GM21381 (cell line): Measurements from ENCODE around the gene GRK3.

Experiments
- ATAC-seq: cut with Tn5 transposase; IDR thresholded peaks from one replicate; pipeline ENCODE4 v1.9.1; 2021; ENCODE audit warnings: mild to moderate bottlenecking, moderate library complexity; ENCODE audit not compliant: unreplicated experiment

The GRK3 gene

DNA sequence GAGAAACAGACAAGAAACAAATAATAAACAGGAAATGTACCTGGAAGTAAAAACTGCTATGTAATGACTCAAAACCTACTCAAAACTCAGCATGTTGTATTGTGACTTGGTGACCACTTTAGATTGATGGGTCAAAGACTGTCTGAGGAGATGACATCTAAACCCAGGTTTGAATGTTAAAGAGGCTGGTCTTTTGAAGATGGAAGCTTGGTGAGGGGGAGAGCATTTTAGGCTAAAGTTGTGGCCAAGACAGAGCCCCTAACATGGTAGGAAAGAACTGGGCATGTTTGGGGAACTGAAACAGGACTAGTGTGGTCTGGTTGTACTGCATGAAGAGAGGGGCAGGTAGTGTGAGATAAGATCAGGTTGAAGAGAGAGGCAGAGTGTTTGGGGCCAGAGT lies 92.2 kb downstream of the GRK3 start:
- ATAC-seq, result peak; percentile 85

DNA sequence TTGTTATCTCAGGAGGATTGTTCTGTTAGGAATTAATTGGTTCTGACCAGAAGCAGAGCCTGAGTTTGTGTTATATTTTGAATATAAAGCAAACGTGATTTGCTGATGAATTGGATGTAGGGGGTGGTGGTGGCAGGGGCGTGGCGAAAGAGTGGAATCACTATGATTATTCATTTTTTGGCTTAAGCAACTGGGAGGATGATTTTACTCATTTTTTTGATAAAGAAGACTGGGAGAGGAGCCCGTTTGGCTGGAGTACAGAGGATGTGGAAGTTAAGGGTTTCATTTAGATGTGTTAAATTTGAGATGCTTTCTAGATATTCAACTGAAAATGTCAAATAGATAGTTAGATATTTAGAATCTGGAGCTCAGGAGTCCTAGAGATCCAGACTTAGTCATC lies 94.2 kb downstream of the GRK3 start:
- no peak for ATAC-seq

DNA sequence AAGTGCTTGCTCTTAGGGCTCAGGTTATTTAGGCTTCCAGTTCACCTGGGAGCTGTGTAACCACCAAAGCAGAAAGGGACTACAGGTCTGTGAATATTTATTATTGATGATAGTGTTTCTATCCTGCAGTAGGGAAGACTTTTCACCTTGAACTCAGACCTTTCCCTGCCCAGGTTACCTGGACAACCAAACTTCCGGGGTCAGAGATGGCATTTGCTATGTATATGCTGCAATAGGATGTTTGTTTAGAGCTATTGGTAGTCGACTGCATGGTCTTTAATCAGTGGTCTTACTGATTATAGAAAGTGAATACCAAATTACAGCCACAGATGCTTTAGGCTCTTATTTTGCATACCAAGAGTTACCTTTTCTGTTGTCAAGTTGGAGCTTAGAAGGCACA lies 94.9 kb downstream of the GRK3 start:
- ATAC-seq, result no peak

DNA sequence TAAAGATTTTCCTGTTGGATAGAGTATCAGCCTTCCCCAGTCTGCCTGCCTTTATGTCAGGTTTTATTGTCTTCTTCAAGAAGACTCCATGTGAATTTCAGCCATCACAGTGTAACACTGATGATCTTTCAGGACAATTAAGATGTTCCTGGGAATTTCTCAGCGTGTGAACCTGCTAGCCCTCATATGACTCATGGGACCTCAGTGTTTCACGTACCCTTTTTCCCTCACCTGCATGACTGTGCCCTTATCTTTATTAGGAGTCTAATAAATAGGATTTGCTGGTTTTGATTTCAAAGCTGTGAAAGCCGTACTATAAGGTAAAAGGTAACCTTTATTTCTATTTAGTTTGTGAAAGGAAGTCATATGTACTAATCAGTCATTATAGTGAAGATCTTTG lies 95.9 kb downstream of the GRK3 start:
- no peak for ATAC-seq

DNA sequence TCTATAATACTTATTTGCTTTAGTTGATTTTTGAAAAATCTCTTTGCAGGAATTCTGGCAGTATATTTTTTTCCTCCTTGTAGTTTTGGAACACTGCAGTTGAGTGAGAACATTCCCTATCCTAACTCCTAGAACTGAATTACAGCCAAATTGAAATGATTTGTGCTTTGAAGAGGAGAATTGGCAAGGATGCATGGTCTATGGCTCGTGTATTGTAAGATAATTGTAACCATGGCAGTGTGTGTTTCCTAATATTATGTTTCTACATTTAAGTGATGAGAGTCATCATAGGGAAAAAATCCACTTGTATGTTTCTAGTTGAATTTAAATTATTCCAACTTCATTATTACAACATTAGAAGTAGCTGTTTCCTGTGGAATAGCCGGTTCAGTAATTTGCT lies 96.6 kb downstream of the GRK3 start:
- no peak for ATAC-seq

DNA sequence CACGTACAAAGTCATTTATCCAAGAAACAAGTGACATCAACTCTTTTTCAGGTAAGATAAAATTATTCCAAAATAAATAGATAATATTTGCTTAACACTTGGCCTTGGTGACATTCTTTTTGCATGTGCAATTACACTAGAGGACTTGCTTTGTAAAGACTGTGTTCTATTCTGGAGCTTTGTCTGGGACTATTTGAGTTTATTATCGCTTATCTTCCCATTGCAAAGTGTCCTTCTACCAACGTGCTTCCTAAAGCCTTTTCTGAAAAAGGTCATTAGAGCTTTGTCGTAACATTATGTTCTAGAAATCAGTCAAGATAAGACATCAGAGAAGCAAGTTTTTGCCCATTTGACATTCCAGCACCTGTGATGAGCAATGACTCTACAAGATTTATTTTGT lies 99.2 kb downstream of the GRK3 start:
- no peak for ATAC-seq

DNA sequence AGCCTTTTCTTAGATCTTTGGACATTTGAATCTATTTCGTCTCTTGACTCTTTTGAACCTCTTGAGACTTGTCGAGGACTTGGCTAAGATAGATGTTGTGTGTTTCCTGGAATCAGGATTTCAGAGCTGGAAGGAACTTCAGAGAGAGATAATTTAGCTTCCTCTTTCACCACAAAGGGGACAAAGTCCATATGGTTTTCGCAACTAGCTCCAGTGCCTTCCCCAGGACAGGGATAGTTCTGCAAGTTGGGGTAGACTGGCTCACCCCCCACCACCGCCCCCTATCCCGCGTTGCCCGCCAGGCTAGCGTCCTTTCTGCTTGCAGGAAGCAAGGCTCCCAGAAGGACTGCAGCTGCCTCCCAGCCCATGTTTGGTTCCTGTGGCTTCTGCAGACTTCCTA lies 101.8 kb downstream of the GRK3 start:
- ATAC-seq, result no peak

DNA sequence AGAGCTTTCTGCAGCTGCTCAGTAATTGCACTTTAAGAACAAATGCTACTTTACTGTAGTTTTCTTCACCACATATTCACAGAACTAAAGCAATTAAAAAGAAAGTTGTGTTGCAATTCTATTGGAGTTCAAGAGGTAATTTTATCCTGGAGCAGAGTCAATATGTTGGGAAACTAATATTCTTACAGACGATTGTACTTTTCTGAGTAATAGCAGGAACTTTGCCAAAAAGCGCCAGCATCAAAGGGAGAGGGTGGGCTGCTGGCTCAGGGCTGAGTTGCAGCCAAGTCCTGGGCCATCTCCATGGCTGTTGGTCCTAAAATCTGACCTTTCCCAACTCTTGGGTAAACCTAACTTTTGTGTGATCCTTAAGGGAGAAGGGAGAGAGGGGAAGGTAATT lies 104.0 kb downstream of the GRK3 start:
- no peak for ATAC-seq

DNA sequence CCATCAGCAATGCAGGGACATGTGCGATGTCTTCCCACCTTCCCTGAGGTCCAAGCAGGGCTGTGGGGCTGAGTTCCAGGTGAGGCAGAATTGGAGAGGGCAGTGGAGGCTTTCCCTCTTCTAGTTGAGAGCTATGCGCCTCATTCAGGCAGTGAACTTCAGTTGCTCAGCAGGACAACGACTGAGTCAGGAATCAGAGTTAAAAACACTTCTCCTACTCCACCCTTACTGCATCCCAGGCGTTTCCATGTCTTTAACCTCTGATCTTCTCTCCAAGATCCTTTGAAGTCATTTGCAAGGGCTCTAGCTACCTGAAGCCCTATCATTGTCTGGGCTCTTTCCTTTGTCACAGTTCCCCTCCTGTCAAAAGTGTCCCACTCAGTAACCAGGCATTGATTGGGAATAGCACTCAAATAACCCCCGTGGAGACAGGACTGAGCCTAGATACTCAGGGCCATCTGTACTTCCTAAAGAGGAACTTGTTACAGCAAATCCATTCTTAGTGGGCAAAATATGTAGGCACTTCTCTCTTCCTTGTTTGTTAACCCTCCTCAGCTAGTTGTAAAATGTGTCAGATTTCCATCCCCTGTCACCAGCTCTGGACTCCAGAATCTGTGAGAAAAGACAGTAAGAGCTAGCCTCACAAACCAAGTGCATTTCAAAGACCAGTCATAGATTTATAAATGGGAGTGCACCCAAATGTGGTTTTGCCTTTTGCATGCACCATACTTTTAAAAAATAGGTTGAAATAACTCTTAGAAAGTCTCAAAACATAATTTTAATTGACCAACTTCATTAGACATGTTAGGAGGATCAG lies 105.0 kb downstream of the GRK3 start:
- no peak for ATAC-seq

DNA sequence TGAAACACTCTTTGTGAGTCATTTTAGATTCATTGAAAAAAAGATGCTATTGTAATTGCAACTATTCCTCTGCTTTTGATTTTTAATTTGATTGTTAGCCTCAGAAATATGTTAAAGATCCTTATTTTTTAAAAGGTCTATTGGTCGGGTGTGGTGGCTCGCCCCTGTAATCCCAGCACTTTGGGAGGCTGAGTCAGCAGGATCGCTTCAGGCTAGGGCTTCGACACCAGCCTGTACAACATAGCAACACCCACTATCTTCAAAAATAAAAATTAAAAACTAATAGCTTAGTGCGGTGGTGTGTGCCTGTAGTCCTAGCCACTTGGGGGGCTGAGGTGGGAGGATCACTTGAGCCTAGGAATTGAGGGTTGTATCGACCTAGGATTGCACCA lies 105.6 kb downstream of the GRK3 start:
- no peak for ATAC-seq

DNA sequence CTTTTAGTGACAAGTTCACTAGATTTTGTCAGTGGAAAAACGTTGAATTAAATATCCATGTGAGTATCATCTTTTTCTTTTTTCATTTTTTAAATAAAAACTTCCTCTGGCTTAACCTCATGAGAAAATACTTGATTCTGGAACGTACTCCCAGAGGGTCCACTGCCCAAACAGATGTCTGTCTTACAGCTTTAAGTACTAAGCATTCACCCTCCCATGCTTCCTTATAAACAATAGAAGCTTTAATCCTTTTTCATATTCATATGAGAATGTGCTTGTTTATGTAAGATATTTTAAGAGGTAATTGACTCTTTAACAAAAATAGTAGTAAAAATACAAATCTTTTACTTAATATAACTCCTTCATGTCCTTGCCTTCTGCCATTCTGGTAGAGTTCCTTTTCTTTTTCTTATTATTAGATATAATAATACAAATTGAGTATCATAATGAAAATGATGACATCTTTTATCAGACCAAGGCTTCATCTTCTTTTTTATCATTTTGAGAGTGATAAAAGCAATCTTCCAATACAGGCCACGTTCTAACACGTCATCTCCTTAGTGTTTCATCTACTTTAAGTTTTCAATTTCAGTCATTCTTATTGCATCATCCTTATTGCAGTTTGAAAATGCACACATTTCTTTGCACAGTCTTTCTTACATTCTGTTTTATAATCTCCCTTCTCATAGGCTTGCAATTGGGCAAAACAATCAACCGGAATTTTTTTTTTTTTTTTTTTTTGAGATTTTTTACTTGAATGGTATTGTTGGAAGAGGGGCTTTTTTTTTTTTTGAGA lies 108.0 kb downstream of the GRK3 start:
- ATAC-seq, result no peak

DNA sequence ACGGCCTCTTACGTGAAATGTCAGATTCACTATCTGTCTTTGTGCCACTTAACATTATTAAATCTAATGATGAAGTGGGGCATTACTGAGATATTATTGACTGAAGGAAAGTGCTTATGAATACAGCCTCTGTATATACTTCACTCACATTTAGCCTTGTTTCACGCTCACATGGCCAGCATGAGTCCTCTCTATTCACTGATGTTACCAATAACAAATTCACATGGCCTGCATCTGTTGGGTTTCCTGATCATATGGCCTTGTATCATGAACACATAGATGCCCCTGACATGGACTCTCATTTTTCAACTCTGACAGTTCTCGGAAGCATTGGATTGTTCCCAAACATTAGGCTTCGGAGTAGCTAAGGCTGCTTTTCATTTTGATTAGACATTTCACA lies 109.2 kb downstream of the GRK3 start:
- no peak for ATAC-seq

DNA sequence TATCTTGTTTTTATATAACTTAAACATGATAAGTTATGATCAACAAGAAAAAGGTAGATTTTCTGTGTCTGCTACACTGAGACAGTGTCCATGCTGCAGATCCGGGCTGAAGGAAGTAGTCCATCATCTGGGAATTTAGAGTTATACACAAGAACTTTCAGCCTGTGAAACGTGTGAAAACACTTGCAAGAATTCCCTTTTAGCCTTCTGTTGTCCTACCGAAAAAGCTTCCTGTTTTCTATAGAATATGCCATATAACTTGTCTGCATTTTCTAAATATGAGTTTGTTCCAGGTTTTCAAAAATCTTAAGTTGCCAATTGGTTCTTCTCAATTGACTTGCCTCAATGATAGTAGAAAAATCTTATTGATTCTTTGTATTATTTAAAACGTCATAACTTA lies 113.2 kb downstream of the GRK3 start:
- no peak for ATAC-seq

DNA sequence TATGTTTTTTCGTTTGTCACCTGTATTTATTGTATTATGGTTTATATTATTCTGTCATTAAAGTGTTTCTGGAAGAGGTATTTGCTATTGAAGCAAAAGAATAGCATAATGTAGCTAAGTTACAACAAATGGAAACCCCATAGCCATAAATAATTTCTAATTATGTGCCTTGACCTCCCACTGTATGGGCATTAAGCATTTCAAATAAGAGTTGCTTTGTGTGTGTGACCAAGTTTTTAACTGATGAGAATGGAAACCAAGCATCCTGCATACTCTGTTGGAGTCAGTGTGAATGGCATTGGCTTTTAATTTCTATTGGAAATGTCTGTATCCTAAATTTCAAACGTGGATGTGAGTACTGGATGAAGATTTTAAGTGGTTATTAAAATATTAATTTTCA lies 115.6 kb downstream of the GRK3 start:
- no peak for ATAC-seq

DNA sequence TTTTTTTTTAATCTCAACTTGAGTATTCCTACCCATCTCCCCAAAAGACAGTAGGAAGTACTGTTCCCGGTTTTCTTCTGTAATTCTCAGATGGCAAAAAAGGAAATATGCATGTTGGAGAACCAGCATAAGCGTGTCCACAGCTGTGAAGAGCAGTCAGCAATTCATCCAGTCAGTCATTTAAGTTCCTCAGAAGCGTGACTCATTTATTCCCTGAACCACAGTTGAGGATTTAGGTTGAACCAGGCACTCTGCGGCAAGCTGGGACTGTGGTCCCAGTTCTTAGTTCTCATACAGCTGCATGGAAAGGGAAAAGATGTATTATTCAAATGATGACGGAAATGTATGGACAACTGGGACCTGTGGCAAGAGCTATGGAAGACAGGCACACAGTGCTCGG lies 116.5 kb downstream of the GRK3 start:
- ATAC-seq, result no peak

DNA sequence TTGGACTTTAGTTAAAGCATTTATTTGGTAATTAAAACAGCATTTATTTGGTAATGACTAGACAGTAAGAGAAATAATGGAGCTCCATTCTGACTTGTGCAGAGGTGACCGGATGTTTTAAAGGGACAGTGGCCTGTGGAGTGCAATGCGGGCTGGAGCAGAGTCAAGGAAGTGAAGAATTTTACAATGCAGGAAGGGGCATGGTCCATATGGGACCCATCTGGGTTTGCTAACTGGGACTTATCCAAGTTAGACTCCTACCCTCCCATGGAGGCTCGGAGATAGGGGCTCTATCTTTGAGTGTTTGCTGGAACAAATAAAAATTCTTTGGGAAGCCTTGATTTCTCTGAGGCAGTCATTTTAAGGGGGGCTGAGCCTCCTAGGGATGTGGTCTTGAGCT lies 117.6 kb downstream of the GRK3 start:
- no peak for ATAC-seq

DNA sequence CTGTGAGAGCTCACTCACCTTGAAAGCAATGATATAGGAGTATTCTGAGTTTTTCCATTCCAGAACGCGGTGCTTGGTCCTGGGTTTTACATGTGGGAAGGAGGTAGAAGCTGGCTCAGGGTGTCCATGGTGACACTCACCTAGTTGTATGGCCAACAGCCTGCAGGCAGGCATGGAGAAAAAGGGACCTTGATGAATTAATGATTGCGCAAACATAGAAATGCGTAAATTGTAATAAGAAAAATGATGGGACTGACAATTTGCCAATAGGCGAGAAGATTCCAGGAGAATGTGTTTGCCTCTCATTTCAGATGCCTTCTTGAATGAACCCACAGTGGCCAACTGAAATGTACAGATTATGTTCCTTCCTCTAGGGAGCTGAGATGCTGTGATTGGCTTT lies 124.2 kb downstream of the GRK3 start:
- no peak for ATAC-seq

DNA sequence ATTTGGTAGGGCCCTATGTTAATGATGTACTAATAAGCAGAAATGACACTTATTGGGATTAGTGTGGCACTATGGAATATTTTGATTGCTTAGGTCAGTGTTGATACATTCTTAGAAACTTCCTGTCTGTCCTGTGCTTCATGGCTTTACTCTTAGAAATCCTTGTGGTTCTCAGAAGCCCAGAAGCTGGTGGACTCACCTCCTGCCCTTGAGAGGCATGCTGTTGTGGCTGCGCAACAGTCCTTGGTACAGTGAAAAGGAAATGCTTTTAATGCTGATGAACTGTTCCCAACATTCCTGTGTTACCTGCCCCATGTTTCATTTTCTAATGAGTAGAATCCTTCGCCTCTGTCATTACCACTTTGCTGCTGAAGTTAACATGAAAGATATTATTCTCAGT lies 125.2 kb downstream of the GRK3 start:
- ATAC-seq, result no peak

DNA sequence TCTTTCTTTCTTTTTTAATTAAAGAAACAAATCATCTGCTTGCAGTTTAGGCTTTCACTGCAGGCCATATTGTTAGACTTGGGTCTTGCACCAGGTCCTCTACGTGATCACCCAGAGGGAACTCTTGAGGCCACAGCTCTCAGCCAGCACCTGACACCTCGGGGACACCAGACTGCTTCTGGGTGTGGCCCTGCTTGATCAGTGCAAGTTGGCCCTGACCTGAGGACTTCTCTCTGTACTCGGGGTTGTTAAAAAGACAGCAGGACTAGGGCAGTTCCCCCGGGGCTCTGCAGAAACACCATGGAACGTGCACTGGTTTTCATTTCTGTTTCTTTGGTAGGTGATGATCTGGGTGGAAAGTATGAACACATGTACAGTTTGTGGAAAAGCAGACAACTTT lies 126.3 kb downstream of the GRK3 start:
- ATAC-seq, result no peak

DNA sequence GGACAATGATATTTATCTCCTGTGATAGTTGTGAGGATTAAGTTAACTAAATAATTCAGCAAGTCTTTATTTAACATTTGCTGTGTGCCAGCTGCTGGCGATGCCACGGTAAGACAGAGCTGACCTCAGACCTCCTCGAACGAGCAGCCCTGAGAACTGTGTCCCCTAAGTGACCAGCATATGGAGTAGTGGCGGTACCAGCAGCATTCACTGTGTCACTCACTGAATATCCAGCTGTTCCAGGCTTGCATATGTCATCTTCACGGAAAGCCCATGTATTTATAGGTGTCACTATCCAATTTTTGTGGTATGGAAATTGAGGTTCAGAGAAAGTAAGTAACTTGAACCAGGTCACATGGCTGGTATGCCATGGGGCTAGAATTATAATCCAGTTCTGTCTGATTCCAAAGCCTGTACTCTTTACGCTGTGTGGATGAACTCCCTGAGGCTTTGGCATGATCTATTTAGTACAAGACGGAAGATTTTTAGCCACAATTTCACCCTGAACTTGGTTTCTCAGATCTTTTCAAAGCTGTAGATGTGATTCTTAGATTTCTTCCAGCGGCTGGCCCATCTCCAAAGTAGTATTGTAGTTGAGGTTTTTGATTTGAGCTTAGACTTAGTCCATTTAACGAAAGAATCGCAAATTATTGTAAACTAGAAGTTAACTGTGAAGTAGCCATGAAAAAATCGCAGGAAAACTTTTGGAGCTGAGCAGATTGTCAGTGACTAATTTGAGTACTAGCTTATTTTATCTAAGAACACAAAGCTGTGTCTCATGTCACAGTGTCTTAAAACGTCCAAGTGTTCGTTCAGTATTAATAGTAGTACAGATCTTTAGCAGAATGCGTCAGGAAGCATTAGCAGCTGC lies 128.2 kb downstream of the GRK3 start:
- no peak for ATAC-seq

DNA sequence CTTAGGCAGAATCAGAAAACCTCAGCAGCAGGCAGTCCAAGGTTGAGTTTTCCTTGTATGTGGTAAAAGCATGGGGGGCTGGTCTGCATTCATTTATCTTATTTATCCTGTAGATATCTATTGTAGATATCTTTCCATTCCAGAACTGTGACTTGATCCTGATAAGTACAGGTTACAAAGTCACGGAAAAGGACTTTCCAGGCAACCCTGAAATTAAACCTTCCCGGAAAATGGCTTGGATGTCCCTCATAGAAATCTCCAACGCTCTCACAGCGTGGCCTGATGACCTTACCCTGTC lies 128.7 kb downstream of the GRK3 start:
- ATAC-seq, result no peak
